Measurements from ENCODE around the gene VWA8. TPM values are rescaled to one million over a fixed set of nuclear protein-coding genes. Genes with fewer than 3 reads are reported as not detected.
A peak's percentile ranks its signal among the peaks of the same experiment; 100 is the strongest.

VWA8 gene
- total and polyA plus RNA-seq, 8 donors, result 11.9 to 24.4 (median 14.4) TPM

DNA sequence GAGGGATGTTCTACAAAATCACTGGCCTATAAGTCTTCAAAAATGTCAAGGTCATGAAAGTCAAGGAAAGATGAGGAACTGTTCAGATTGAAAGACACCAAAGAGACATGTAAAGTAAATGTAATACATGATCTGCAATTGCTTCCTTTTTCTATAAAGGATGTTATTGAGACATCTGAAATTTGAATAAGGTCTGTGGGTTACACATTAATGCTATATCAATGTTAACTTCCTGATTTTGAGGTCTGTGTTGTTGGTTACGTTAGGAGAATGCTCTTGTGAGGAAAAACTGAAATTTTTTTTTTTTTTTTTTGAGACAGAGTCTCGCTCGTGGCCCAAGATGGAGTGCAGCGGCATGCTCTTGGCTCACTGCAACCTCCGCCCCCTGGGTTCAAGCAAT is 306.1 kb downstream of the VWA8 start:
- Histone ChIP-seq H3K36me3 (no peaks in the 10 kb centered on the region), H3K4me3 (no peak overlapping the region), H3K27me3 (no peaks in the 10 kb centered on the region), H3K9me3 (no peaks in the 10 kb centered on the region), H3K4me1 (peaks cover 10 to 23% of the 10 kb centered on the region in 2 donors), H3K27ac (peak overlapping the region in 1 of 2 donors; percentile 38)
- intact Hi-C loops (cut with DNase I), result loop anchor here in 1 of 2 donors (10.0 kb wide), 1 partner anchor 240 kb away; no protein-coding TSS in a partner anchor
- no peak for TF ChIP-seq CTCF (IDR thresholded peaks at IDR 0.05)
- no peak for ATAC-seq
- DNase-seq, result no peak

GRCh38 chr13:41652735-41653361 is 308.1 kb downstream of the VWA8 start:
- H3K27me3 ChIP-seq, result no peaks in the 10 kb centered on the region
- peak; percentile 75 for ATAC-seq
- intact Hi-C loops (cut with DNase I), result loop anchor here in 1 of 2 donors (10.0 kb wide), 1 partner anchor 238 kb away; no protein-coding TSS in a partner anchor
- peak in 1 of 2 donors; percentile 39 for TF ChIP-seq CTCF (IDR thresholded peaks at IDR 0.05)
- peak in 2 of 4 donors; percentile 46 to 72 for DNase-seq
- no peaks in the 10 kb centered on the region for H3K9me3 ChIP-seq
- peaks cover 10 to 41% of the 10 kb centered on the region in 2 donors for H3K4me1 ChIP-seq
- H3K4me3 ChIP-seq, result no peak overlapping the region
- peak overlapping the region; percentile 36 to 42 for H3K27ac ChIP-seq
- H3K36me3 ChIP-seq, result no peaks in the 10 kb centered on the region

GRCh38 chr13:41651413-41652058 is 309.4 kb downstream of the VWA8 start:
- no peak for TF ChIP-seq CTCF (IDR thresholded peaks at IDR 0.05)
- Histone ChIP-seq H3K27me3 (no peaks in the 10 kb centered on the region), H3K27ac (peak overlapping the region; percentile 36 to 42), H3K4me3 (no peak overlapping the region), H3K9me3 (no peaks in the 10 kb centered on the region), H3K4me1 (peaks cover 16 to 48% of the 10 kb centered on the region in 2 donors), H3K36me3 (no peaks in the 10 kb centered on the region)
- intact Hi-C loops (cut with DNase I), result loop anchor here in 1 of 2 donors (10.0 kb wide), 1 partner anchor 237 kb away; no protein-coding TSS in a partner anchor
- DNase-seq (no peak), ATAC-seq (no peak)

DNA sequence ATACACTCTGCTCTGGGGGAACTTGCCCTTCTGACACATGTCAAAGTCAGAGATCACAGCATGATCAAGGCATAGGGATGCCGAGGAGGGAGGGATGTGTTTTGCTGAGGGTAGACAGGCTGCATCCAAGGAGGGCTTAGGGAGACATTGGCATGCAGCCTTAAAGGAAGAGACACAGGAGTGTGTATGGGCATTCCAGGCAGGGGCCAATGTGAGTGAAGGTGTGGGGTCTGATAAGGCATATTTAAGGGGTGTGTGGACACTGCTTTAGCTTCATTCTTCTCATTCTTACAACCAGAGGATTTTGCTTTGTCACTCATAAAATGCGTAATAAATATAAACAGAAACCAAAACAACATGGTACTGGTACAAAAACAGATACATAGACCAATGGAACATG is 310.2 kb downstream of the VWA8 start:
- peaks cover 20 to 56% of the 10 kb centered on the region in 2 donors for H3K4me1 ChIP-seq
- ATAC-seq, result no peak
- no peak for DNase-seq
- no peaks in the 10 kb centered on the region for H3K27me3 ChIP-seq
- H3K4me3 ChIP-seq, result no peak overlapping the region
- intact Hi-C loops (cut with DNase I), result loop anchor here in 1 of 2 donors (10.0 kb wide), 1 partner anchor 236 kb away; no protein-coding TSS in a partner anchor
- no peak for TF ChIP-seq CTCF (IDR thresholded peaks at IDR 0.05)
- no peaks in the 10 kb centered on the region for H3K36me3 ChIP-seq
- H3K27ac ChIP-seq, result peak overlapping the region; percentile 10 to 16
- no peaks in the 10 kb centered on the region for H3K9me3 ChIP-seq

GRCh38 chr13:41649659-41650058 is 311.2 kb downstream of the VWA8 start:
- intact Hi-C loops (cut with DNase I), result loop anchor here in 1 of 2 donors (10.0 kb wide), 2 partner anchors 195 to 235 kb away; partner anchors contain the start of gene RGCC

More at GRCh38 chr13:41649659-41650058, 311.2 kb downstream of the VWA8 start:
- no peaks in the 10 kb centered on the region for H3K27me3 ChIP-seq
- TF ChIP-seq CTCF (IDR thresholded peaks at IDR 0.05), result peak in 1 of 2 donors; percentile 31
- ATAC-seq (no peak), DNase-seq (no peak)
- H3K36me3 ChIP-seq, result no peaks in the 10 kb centered on the region
- H3K4me1 ChIP-seq, result peaks cover 24 to 65% of the 10 kb centered on the region in 2 donors
- no peak overlapping the region for H3K4me3 ChIP-seq
- H3K27ac ChIP-seq, result peak overlapping the region in 1 of 2 donors; percentile 10
- no peaks in the 10 kb centered on the region for H3K9me3 ChIP-seq
